GM12873 (cell line): Measurements from ENCODE around the gene KLHL25.

Experiments used
- CTCF ChIP-seq: IDR thresholded peaks from 2 replicates; pipeline ENCODE4 v1.5.1; 2012; ENCODE audit warnings: low read depth, mild to moderate bottlenecking, moderate library complexity, low read length, control low read depth; ENCODE audit not compliant: insufficient read depth; ENCODE audit errors: missing control alignments

The KLHL25 gene

GRCh38 chr15:85755471-85755870 lies 39.3 kb downstream of the KLHL25 start:
- TF ChIP-seq CTCF = no peak

- TF ChIP-seq CTCF = no peak
These were observed 39.7 kb downstream of the KLHL25 start for GRCh38 chr15:85754989-85755388.

- TF ChIP-seq CTCF = no peak
These were observed 40.8 kb downstream of the KLHL25 start for GRCh38 chr15:85753791-85754452.

DNA sequence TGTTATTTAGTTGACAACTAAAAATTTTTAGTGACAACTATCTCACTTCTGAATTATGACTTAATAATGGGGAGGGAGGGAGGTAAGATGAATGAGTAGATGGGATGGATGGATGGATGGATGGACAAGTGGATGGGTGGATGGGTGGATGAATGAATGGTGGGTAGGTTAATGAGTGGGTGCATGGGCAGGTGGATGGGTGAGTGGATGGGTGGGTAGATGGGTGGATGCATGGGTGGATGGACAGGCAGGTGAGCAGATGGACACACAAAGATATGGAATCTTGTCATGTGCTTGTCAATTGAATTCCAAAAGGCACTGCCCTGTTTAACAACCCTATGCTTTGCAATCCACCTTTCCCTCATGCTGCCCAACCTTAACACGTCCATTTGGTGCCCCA lies 41.5 kb downstream of the KLHL25 start:
- no peak for TF ChIP-seq CTCF

GRCh38 chr15:85752491-85752961 lies 42.2 kb downstream of the KLHL25 start:
- no peak for TF ChIP-seq CTCF

- TF ChIP-seq CTCF = no peak
These were observed 42.6 kb downstream of the KLHL25 start for GRCh38 chr15:85752124-85752475.

DNA sequence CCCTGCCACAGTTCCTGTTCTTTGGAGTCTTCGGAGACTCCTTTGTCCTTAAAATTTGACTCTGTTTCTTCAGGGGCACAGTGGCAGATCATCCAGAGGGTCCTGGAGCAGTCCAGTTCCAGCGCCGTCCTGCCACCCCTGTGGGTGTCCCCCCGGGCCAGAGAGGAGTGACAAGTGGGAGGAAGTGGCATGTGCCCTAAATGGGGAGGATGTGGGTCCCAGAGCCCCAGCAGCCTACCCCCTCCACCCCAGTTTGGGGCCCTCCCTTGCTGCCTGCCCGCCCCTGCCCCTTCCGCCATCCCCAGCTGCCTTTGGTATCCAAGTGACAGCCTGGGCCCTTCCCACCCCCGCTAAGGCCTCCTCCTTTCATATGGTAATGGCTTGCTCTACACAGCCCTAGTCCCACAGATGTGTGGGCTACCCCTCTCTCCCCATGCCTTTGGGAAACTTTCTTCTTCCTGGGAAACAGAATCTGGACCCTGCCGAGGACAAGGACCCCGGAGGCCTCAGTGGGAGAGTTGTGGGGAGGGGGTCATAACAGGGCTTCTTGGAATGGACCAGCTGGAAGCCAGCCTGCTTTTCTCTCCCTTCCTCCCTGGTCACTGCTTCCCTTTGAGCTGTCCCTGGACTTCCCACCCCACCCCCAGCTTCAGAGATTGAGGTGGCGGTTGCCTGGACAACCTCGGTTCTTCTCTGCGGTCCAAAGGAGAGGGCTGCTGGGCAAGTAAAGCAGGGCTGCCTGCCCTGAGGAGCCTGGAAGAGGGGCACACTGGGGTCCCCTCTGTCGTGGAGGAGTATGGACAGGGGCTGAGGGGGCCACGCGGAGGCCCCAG lies 43.2 kb downstream of the KLHL25 start:
- TF ChIP-seq CTCF = no peak
